Skeletal muscle satellite cell (primary cell): ENCODE results near the gene LBHD2.
A peak's percentile ranks its signal among the peaks of the same experiment; 100 is the strongest.

ENCODE experiments used
- H3K27me3 ChIP-seq: 2 replicates; pipeline ENCODE4 v1.7.0; 2013; ENCODE audit warnings: low read length; ENCODE audit not compliant: control insufficient read depth, insufficient read depth
- H3K36me3 ChIP-seq: 2 replicates; pipeline ENCODE4 v1.7.0; 2013; ENCODE audit warnings: mild to moderate bottlenecking, control low read depth, low read length; ENCODE audit not compliant: insufficient read depth
- H3K4me1 ChIP-seq: 2 replicates; pipeline ENCODE4 v1.7.0; 2013; ENCODE audit warnings: low read length; ENCODE audit not compliant: control insufficient read depth, insufficient read depth
- H3K4me2 ChIP-seq: 2 replicates; pipeline ENCODE4 v1.7.0; 2013; ENCODE audit warnings: mild to moderate bottlenecking, low read length
- H3K4me3 ChIP-seq: 2 replicates; pipeline ENCODE4 v1.7.0; 2013; ENCODE audit warnings: low read length
- H3K9ac ChIP-seq: 2 replicates; pipeline ENCODE4 v1.7.0; 2013; ENCODE audit warnings: mild to moderate bottlenecking, low read depth, low read length, moderate library complexity
- H3K9me3 ChIP-seq: replicated peaks from 2 replicates; pipeline ENCODE4 v1.7.0; 2013; ENCODE audit warnings: mild to moderate bottlenecking, control low read depth, low read length

LBHD2 gene

GRCh38 chr14:103132381-103133209 lies 48.6 kb downstream of the LBHD2 start:
- no peak overlapping the region for H3K4me2 ChIP-seq
- H3K4me3 ChIP-seq: no peak overlapping the region
- H3K4me1 ChIP-seq: peaks cover 34% of the 10 kb centered on the region
- no peak overlapping the region for H3K9ac ChIP-seq
- H3K9me3 ChIP-seq: no peaks in the 10 kb centered on the region
- H3K27me3 ChIP-seq: peaks cover 13% of the 10 kb centered on the region
- no peaks in the 10 kb centered on the region for H3K36me3 ChIP-seq

GRCh38 chr14:103133210-103134140 lies 49.5 kb downstream of the LBHD2 start:
- H3K4me1 ChIP-seq: peaks cover 31% of the 10 kb centered on the region
- no peaks in the 10 kb centered on the region for H3K9me3 ChIP-seq
- H3K27me3 ChIP-seq: peaks cover 13% of the 10 kb centered on the region
- H3K36me3 ChIP-seq: no peaks in the 10 kb centered on the region
- no peak overlapping the region for H3K4me3 ChIP-seq
- no peak overlapping the region for H3K4me2 ChIP-seq
- H3K9ac ChIP-seq: no peak overlapping the region

- no peaks in the 10 kb centered on the region for H3K36me3 ChIP-seq
- no peaks in the 10 kb centered on the region for H3K9me3 ChIP-seq
- H3K4me3 ChIP-seq: no peak overlapping the region
- H3K4me2 ChIP-seq: no peak overlapping the region
- no peak overlapping the region for H3K9ac ChIP-seq
- H3K27me3 ChIP-seq: peaks cover 18% of the 10 kb centered on the region
- peaks cover 23% of the 10 kb centered on the region for H3K4me1 ChIP-seq
Observed at GRCh38 chr14:103134405-103134804, 50.4 kb downstream of the LBHD2 start.

GRCh38 chr14:103134919-103135318 lies 50.9 kb downstream of the LBHD2 start:
- no peaks in the 10 kb centered on the region for H3K9me3 ChIP-seq
- H3K4me2 ChIP-seq: no peak overlapping the region
- no peak overlapping the region for H3K9ac ChIP-seq
- H3K27me3 ChIP-seq: peaks cover 23% of the 10 kb centered on the region
- peaks cover 23% of the 10 kb centered on the region for H3K4me1 ChIP-seq
- H3K36me3 ChIP-seq: no peaks in the 10 kb centered on the region
- H3K4me3 ChIP-seq: no peak overlapping the region

GRCh38 chr14:103135333-103136260 lies 51.6 kb downstream of the LBHD2 start:
- Histone ChIP-seq H3K36me3 (no peaks in the 10 kb centered on the region), H3K4me2 (no peak overlapping the region), H3K4me1 (peaks cover 18% of the 10 kb centered on the region), H3K27me3 (peaks cover 29% of the 10 kb centered on the region), H3K9ac (no peak overlapping the region), H3K4me3 (no peak overlapping the region), H3K9me3 (no peaks in the 10 kb centered on the region)

GRCh38 chr14:103136388-103137271 lies 52.6 kb downstream of the LBHD2 start:
- H3K4me2 ChIP-seq: peak overlapping the region; percentile 65
- H3K9me3 ChIP-seq: no peaks in the 10 kb centered on the region
- no peak overlapping the region for H3K4me3 ChIP-seq
- peak overlapping the region; percentile 20 for H3K9ac ChIP-seq
- no peaks in the 10 kb centered on the region for H3K36me3 ChIP-seq
- H3K27me3 ChIP-seq: peaks cover 38% of the 10 kb centered on the region
- peaks cover 10% of the 10 kb centered on the region for H3K4me1 ChIP-seq

GRCh38 chr14:103137689-103138300 lies 53.8 kb downstream of the LBHD2 start:
- no peak overlapping the region for H3K9ac ChIP-seq
- H3K4me2 ChIP-seq: no peak overlapping the region
- H3K27me3 ChIP-seq: peaks cover 50% of the 10 kb centered on the region
- peaks cover 10% of the 10 kb centered on the region for H3K4me1 ChIP-seq
- H3K9me3 ChIP-seq: no peaks in the 10 kb centered on the region
- H3K36me3 ChIP-seq: no peaks in the 10 kb centered on the region
- H3K4me3 ChIP-seq: no peak overlapping the region

GRCh38 chr14:103138301-103139131 lies 54.5 kb downstream of the LBHD2 start:
- no peak overlapping the region for H3K9ac ChIP-seq
- H3K4me3 ChIP-seq: no peak overlapping the region
- H3K4me2 ChIP-seq: no peak overlapping the region
- peaks cover 57% of the 10 kb centered on the region for H3K27me3 ChIP-seq
- no peaks in the 10 kb centered on the region for H3K36me3 ChIP-seq
- H3K9me3 ChIP-seq: no peaks in the 10 kb centered on the region
- H3K4me1 ChIP-seq: peaks cover 10% of the 10 kb centered on the region

GRCh38 chr14:103139132-103140025 lies 55.4 kb downstream of the LBHD2 start:
- H3K36me3 ChIP-seq: no peaks in the 10 kb centered on the region
- peaks cover 57% of the 10 kb centered on the region for H3K27me3 ChIP-seq
- no peak overlapping the region for H3K9ac ChIP-seq
- no peak overlapping the region for H3K4me3 ChIP-seq
- H3K9me3 ChIP-seq: no peaks in the 10 kb centered on the region
- H3K4me2 ChIP-seq: no peak overlapping the region
- H3K4me1 ChIP-seq: peaks cover 10% of the 10 kb centered on the region
